NCI-H1417 (cell line): ENCODE measurements around the gene LMO7.
"Not testable (repeated sequence)": the region's sequence is repeated elsewhere in the genome, so short reads cannot be mapped to it uniquely, and the experiment has no call there.

Experiments used
- DNase-seq, 3 experiments: peaks; one replicate each; lab custom pipeline; 2025; lab: John Stamatoyannopoulos, UW

Gene LMO7

GRCh38 chr13:75743072-75743471 is 106.9 kb downstream of the LMO7 start:
- DNase-seq = not testable (repeated sequence)

GRCh38 chr13:75744127-75744526 is 108.0 kb downstream of the LMO7 start:
- DNase-seq = no peak

- no peak for DNase-seq
Observed at GRCh38 chr13:75745387-75745786, 109.3 kb downstream of the LMO7 start.

GRCh38 chr13:75748874-75749273 is 112.7 kb downstream of the LMO7 start:
- no peak for DNase-seq

GRCh38 chr13:75749407-75749806 is 113.3 kb downstream of the LMO7 start:
- peak in 2 of 3 experiments; percentile 9 to 46 for DNase-seq

- no peak for DNase-seq
Observed at GRCh38 chr13:75751350-75751749, 115.2 kb downstream of the LMO7 start.

- DNase-seq = no peak
Observed at GRCh38 chr13:75752826-75753225, 116.7 kb downstream of the LMO7 start.

GRCh38 chr13:75754936-75755335 is 118.8 kb downstream of the LMO7 start:
- DNase-seq = no peak

GRCh38 chr13:75757336-75757735 is 121.2 kb downstream of the LMO7 start:
- DNase-seq = no peak

- no peak for DNase-seq
Observed at GRCh38 chr13:75759531-75759930, 123.4 kb downstream of the LMO7 start.

- DNase-seq = peak; percentile 61 to 93 (median 84)
Observed at GRCh38 chr13:75760131-75761021, 124.2 kb downstream of the LMO7 start.

- peak in 1 of 3 experiments; percentile 41 for DNase-seq
Observed at GRCh38 chr13:75761369-75761768, 125.2 kb downstream of the LMO7 start.

- peak in 1 of 3 experiments; percentile 32 for DNase-seq
Observed at GRCh38 chr13:75762076-75762937, 126.2 kb downstream of the LMO7 start.

- DNase-seq = no peak
Observed at GRCh38 chr13:75762955-75763354, 126.8 kb downstream of the LMO7 start.

GRCh38 chr13:75763512-75763911 is 127.4 kb downstream of the LMO7 start:
- no peak for DNase-seq

GRCh38 chr13:75764251-75764925 is 128.3 kb downstream of the LMO7 start:
- DNase-seq = no peak

- no peak for DNase-seq
Observed at GRCh38 chr13:75764926-75765310, 128.8 kb downstream of the LMO7 start.

GRCh38 chr13:75766636-75767035 is 130.5 kb downstream of the LMO7 start:
- no peak for DNase-seq

- DNase-seq = peak in 2 of 3 experiments; percentile 9 to 40
Observed at GRCh38 chr13:75769141-75769905, 133.2 kb downstream of the LMO7 start.

GRCh38 chr13:75770164-75770563 is 134.0 kb downstream of the LMO7 start:
- no peak for DNase-seq

- DNase-seq = no peak
Observed at GRCh38 chr13:75770592-75771011, 134.5 kb downstream of the LMO7 start.
